Neuronal stem cell (in vitro differentiated cells): ENCODE results near the gene SLCO3A1.

Experiments
- DNase-seq: peaks from one replicate; pipeline ENCODE4 v3.0.0-alpha.2; 2013; ENCODE audit warnings: low spot score
- H2AFZ ChIP-seq: one replicate; pipeline ENCODE4 v1.6.1; 2013; ENCODE audit warnings: mild to moderate bottlenecking, low read length, inconsistent platforms
- H2AK5ac ChIP-seq: 2 replicates; pipeline ENCODE4 v1.6.1; 2013; ENCODE audit warnings: low read depth, mild to moderate bottlenecking, inconsistent platforms, low read length, moderate library complexity, mixed read lengths
- H2BK120ac ChIP-seq: 2 replicates; pipeline ENCODE4 v1.6.1; 2013; ENCODE audit warnings: low read depth, mild to moderate bottlenecking, inconsistent platforms, low read length, moderate library complexity, mixed read lengths
- H2BK12ac ChIP-seq: one replicate; pipeline ENCODE4 v1.6.1; 2013; ENCODE audit warnings: low read length, inconsistent platforms
- H2BK15ac ChIP-seq: 2 replicates; pipeline ENCODE4 v1.6.1; 2013; ENCODE audit warnings: mild to moderate bottlenecking, low read length, inconsistent platforms, mixed read lengths
- H2BK5ac ChIP-seq: one replicate; pipeline ENCODE4 v1.6.1; 2013; ENCODE audit warnings: inconsistent platforms, mild to moderate bottlenecking, low read length, moderate library complexity
- H3K14ac ChIP-seq: one replicate; pipeline ENCODE4 v1.6.1; 2013; ENCODE audit warnings: low read length, inconsistent platforms
- H3K18ac ChIP-seq: 2 replicates; pipeline ENCODE4 v1.6.1; 2013; ENCODE audit warnings: low read length, inconsistent platforms
- H3K23ac ChIP-seq: 2 replicates; pipeline ENCODE4 v1.6.1; 2013; ENCODE audit warnings: low read depth, mild to moderate bottlenecking, mixed read lengths, low read length, inconsistent platforms; ENCODE audit not compliant: poor library complexity
- H3K27ac ChIP-seq: replicated peaks from 3 replicates; pipeline ENCODE4 v1.5.1; 2013; ENCODE audit warnings: low read length, inconsistent platforms
- H3K27me3 ChIP-seq, 3 experiments: 2 replicates each; pipeline ENCODE4 v1.6.1; 2013; ENCODE audit warnings: low read length in 3 of 3, mild to moderate bottlenecking in 2 of 3, inconsistent platforms in 1 of 3, low read depth in 1 of 3, mixed read lengths in 1 of 3, moderate library complexity in 1 of 3; ENCODE audit not compliant: control insufficient read depth in 3 of 3, insufficient read depth in 3 of 3
- H3K36me3 ChIP-seq, 2 donors: replicated peaks in 1 of 2; 2 replicates each; pipeline ENCODE4 v1.6.1; 2013; ENCODE audit warnings: low read length in 2 of 2; ENCODE audit not compliant: control insufficient read depth in 2 of 2, insufficient read depth in 2 of 2
- H3K4ac ChIP-seq: 2 replicates; pipeline ENCODE4 v1.6.1; 2013; ENCODE audit warnings: inconsistent platforms, mild to moderate bottlenecking, low read length, moderate library complexity
- H3K4me1 ChIP-seq, 2 donors: 1 replicate in 1 of 2; 2 replicates in 1 of 2; pipeline ENCODE4 v1.6.1; 2013; ENCODE audit warnings: low read length in 2 of 2, low read depth in 1 of 2; ENCODE audit not compliant: control insufficient read depth in 2 of 2, insufficient read depth in 1 of 2
- H3K4me2 ChIP-seq: one replicate; pipeline ENCODE4 v1.6.1; 2013; ENCODE audit warnings: mild to moderate bottlenecking, low read length, inconsistent platforms; ENCODE audit not compliant: insufficient read depth, poor library complexity, severe bottlenecking
- H3K4me3 ChIP-seq, 2 donors: 2 replicates each; pipeline ENCODE4 v1.5.1; 2013; ENCODE audit warnings: low read length in 2 of 2, mild to moderate bottlenecking in 2 of 2, inconsistent platforms in 1 of 2, moderate library complexity in 1 of 2
- H3K79me1 ChIP-seq: one replicate; pipeline ENCODE4 v1.6.1; 2013; ENCODE audit warnings: low read depth, mild to moderate bottlenecking, inconsistent platforms, low read length, moderate library complexity
- H3K9ac ChIP-seq: one replicate; pipeline ENCODE4 v1.6.1; 2013; ENCODE audit warnings: mild to moderate bottlenecking, low read depth, low read length, inconsistent platforms; ENCODE audit not compliant: poor library complexity
- H3K9me3 ChIP-seq, 2 donors: replicated peaks in 1 of 2; 2 replicates each; pipeline versions ENCODE3 to v1.6.1; 2013; ENCODE audit warnings: low read length in 2 of 2, mild to moderate bottlenecking in 2 of 2, inconsistent platforms in 1 of 2, low read depth in 1 of 2, mixed read lengths in 1 of 2, moderate library complexity in 1 of 2; ENCODE audit not compliant: control insufficient read depth in 2 of 2, insufficient read depth in 1 of 2
- H4K8ac ChIP-seq: one replicate; pipeline ENCODE4 v1.6.1; 2013; ENCODE audit warnings: low read depth, mild to moderate bottlenecking, inconsistent platforms, low read length, moderate library complexity
- H4K91ac ChIP-seq: one replicate; pipeline ENCODE4 v1.6.1; 2013; ENCODE audit warnings: low read length, low read depth, mild to moderate bottlenecking, inconsistent platforms; ENCODE audit not compliant: poor library complexity
- WGBS, 2 donors: extraction: QIAGEN DNeasy Blood & Tissue Kit; methylation state at CpG; one replicate each; pipeline ENCODE4 v1.1.7; 2013; ENCODE audit warnings: missing lambda C conversion rate in 2 of 2, mixed read lengths in 1 of 2; ENCODE audit not compliant: insufficient read length in 2 of 2, insufficient replicate concordance in 1 of 2; ENCODE audit errors: extremely low coverage in 2 of 2; 5-methylcytosine and 5-hydroxymethylcytosine counted together

SLCO3A1 gene

DNA sequence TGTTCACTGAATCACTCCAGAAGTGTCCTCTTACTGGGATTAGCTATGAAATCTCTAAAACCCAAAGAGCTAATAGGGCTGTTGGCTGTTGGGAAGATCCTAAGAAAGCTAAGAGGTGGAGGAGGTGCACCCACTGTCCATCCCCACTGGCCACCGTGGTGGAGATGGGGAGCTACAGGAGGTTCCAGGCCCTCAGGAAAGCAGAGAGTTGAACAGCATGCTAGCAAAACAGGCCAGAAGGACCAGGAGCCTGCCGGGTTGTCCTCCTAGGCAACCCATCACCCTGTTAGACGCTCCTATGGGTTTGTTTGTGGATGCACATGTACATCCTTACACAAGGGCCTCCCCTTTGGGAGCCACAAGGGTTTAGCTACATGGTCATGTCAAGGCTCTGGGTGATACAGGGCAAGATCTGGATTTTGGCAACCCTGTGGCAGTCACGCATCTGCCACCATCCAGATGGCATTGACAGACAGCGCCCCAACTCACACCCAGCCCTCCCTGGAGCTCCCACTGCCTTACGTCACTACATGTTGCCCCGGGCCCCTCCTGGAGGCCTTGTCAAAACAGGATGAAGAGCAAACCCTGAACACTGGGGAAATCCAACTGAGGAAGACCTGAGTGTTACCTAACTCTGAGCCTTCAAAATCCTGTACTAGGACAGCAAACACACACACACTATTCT, 208.1 kb downstream of the SLCO3A1 start:
- Histone ChIP-seq H3K9ac (no peak overlapping the region), H3K4me2 (no peak overlapping the region), H3K4me3 (no peak overlapping the region), H4K91ac (no peak overlapping the region), H2AFZ (no peak overlapping the region), H3K9me3 (no peaks in the 10 kb centered on the region), H2BK12ac (no peak overlapping the region), H2BK120ac (no peak overlapping the region), H3K27me3 (peaks cover 0 to 3% (median 0%) of the 10 kb centered on the region in 3 experiments), H3K14ac (no peak overlapping the region), H4K8ac (no peak overlapping the region), H2BK15ac (no peak overlapping the region), H3K4me1 (peaks cover 0 to 4% of the 10 kb centered on the region in 2 donors), H3K4ac (no peak overlapping the region), H3K27ac (no peak overlapping the region), H3K18ac (no peak overlapping the region), H2BK5ac (no peak overlapping the region), H3K23ac (no peak overlapping the region), H3K79me1 (no peaks in the 10 kb centered on the region), H3K36me3 (no peaks in the 10 kb centered on the region), H2AK5ac (no peak overlapping the region)
- no peak for DNase-seq
- WGBS, 2 donors: no CpG with 5 or more reads among the region's 7 CpGs

DNA sequence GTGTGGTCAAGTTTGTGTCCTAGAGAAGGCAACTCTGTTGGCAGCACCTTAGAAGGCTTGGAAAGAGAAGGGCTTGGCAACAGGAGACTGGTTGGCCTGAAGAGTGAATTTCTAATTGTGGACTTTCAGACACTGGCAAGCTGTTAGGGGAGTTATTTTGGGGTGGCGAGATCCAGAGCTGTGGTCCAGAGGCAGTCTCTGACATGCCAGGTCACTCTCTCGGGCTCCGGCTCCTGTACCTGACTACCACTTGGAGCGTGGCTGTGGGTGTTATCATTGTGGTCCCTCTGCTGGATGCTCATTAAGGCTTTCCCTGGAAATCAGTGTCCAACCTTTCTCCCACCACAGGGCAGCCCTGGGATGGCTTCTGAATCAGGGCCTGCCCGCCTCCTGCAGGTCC, 209.0 kb downstream of the SLCO3A1 start:
- H3K4me2 ChIP-seq: no peak overlapping the region
- DNase-seq: no peak
- H4K91ac ChIP-seq: no peak overlapping the region
- H2AFZ ChIP-seq: no peak overlapping the region
- no peaks in the 10 kb centered on the region for H3K36me3 ChIP-seq
- no peak overlapping the region for H3K4ac ChIP-seq
- no peak overlapping the region for H3K14ac ChIP-seq
- no peak overlapping the region for H3K9ac ChIP-seq
- no peak overlapping the region for H3K18ac ChIP-seq
- no peak overlapping the region for H2AK5ac ChIP-seq
- H4K8ac ChIP-seq: no peak overlapping the region
- H2BK15ac ChIP-seq: no peak overlapping the region
- H3K27ac ChIP-seq: no peak overlapping the region
- H3K23ac ChIP-seq: no peak overlapping the region
- H2BK12ac ChIP-seq: no peak overlapping the region
- no peak overlapping the region for H3K4me3 ChIP-seq
- H3K27me3 ChIP-seq: peaks cover 0 to 3% (median 0%) of the 10 kb centered on the region in 3 experiments
- H2BK120ac ChIP-seq: no peak overlapping the region
- WGBS, 2 donors: no CpG with 5 or more reads among the region's 5 CpGs
- no peaks in the 10 kb centered on the region for H3K79me1 ChIP-seq
- H3K4me1 ChIP-seq: peaks cover 0 to 4% of the 10 kb centered on the region in 2 donors
- H2BK5ac ChIP-seq: no peak overlapping the region
- no peaks in the 10 kb centered on the region for H3K9me3 ChIP-seq

- Histone ChIP-seq H3K36me3 (no peaks in the 10 kb centered on the region), H4K91ac (no peak overlapping the region), H3K4ac (no peak overlapping the region), H2AK5ac (no peak overlapping the region), H3K27me3 (peaks cover 0 to 4% (median 0%) of the 10 kb centered on the region in 3 experiments), H3K4me3 (no peak overlapping the region), H3K79me1 (no peaks in the 10 kb centered on the region), H3K23ac (no peak overlapping the region), H2AFZ (no peak overlapping the region), H3K27ac (no peak overlapping the region), H3K4me2 (no peak overlapping the region), H4K8ac (no peak overlapping the region), H3K9me3 (no peaks in the 10 kb centered on the region), H3K4me1 (peaks cover 0 to 2% of the 10 kb centered on the region in 2 donors), H2BK120ac (no peak overlapping the region), H3K14ac (no peak overlapping the region), H3K18ac (no peak overlapping the region), H2BK15ac (no peak overlapping the region), H3K9ac (no peak overlapping the region), H2BK12ac (no peak overlapping the region), H2BK5ac (no peak overlapping the region)
- no CpG with 5 or more reads among the region's 7 CpGs for WGBS, 2 donors
- DNase-seq: no peak
Observed at GRCh38 chr15:92068121-92068520, 214.6 kb downstream of the SLCO3A1 start.

- no CpG with 5 or more reads among the region's 20 CpGs for WGBS, 2 donors
- DNase-seq: no peak
- H3K4me3 ChIP-seq: no peak overlapping the region
Observed at GRCh38 chr15:92069308-92070250, 216.1 kb downstream of the SLCO3A1 start.

More at GRCh38 chr15:92069308-92070250, 216.1 kb downstream of the SLCO3A1 start:
- H4K8ac ChIP-seq: no peak overlapping the region
- H3K4ac ChIP-seq: no peak overlapping the region
- H2BK12ac ChIP-seq: no peak overlapping the region
- H3K79me1 ChIP-seq: no peaks in the 10 kb centered on the region
- no peak overlapping the region for H3K4me2 ChIP-seq
- peaks cover 0 to 4% (median 0%) of the 10 kb centered on the region in 3 experiments for H3K27me3 ChIP-seq
- H3K9ac ChIP-seq: no peak overlapping the region
- H3K14ac ChIP-seq: no peak overlapping the region
- no peak overlapping the region for H2AFZ ChIP-seq
- no peaks in the 10 kb centered on the region for H3K9me3 ChIP-seq
- H2BK120ac ChIP-seq: no peak overlapping the region
- H4K91ac ChIP-seq: no peak overlapping the region
- H3K4me1 ChIP-seq: peaks cover 0 to 2% of the 10 kb centered on the region in 2 donors
- no peak overlapping the region for H3K27ac ChIP-seq
- H2AK5ac ChIP-seq: peak overlapping the region; percentile 5
- no peaks in the 10 kb centered on the region for H3K36me3 ChIP-seq
- no peak overlapping the region for H2BK5ac ChIP-seq
- H3K18ac ChIP-seq: no peak overlapping the region
- no peak overlapping the region for H2BK15ac ChIP-seq
- no peak overlapping the region for H3K23ac ChIP-seq
